Cardiac fibroblast (primary cell): ENCODE data around the gene UMAD1.

Source experiments
- DNase-seq, 2 donors: peaks; one replicate each; pipeline versions ENCODE4 v3.0.0 to v3.0.0-alpha.2; 2010; ENCODE audit warnings: low read depth in 2 of 2
- H3K4me3 ChIP-seq, 2 donors: replicated peaks in 1 of 2; 1 replicate in 1 of 2; 2 replicates in 1 of 2; pipeline ENCODE4 v1.5.1; 2011; ENCODE audit warnings: low read depth in 2 of 2, low read length in 2 of 2, mild to moderate bottlenecking in 2 of 2, moderate library complexity in 1 of 2
- CTCF ChIP-seq: IDR thresholded peaks from one replicate; pipeline ENCODE4 v1.5.1; 2011; ENCODE audit warnings: low read depth, mild to moderate bottlenecking, low read length, inconsistent platforms

UMAD1 gene

GRCh38 chr7:7704867-7705266, 64.3 kb downstream of the UMAD1 start:
- H3K4me3 ChIP-seq, result no peak overlapping the region
- no peak for DNase-seq
- no peak for TF ChIP-seq CTCF

- H3K4me3 ChIP-seq, result no peak overlapping the region
- peak in 1 of 2 donors; percentile 25 for DNase-seq
- TF ChIP-seq CTCF, result no peak
Measured at GRCh38 chr7:7705318-7705717, 64.8 kb downstream of the UMAD1 start.

GRCh38 chr7:7706101-7706511, 65.6 kb downstream of the UMAD1 start:
- no peak for DNase-seq
- TF ChIP-seq CTCF, result no peak
- H3K4me3 ChIP-seq, result no peak overlapping the region

- TF ChIP-seq CTCF, result no peak
- no peak overlapping the region for H3K4me3 ChIP-seq
- no peak for DNase-seq
Measured at GRCh38 chr7:7706556-7707172, 66.1 kb downstream of the UMAD1 start.

GRCh38 chr7:7707246-7707645, 66.7 kb downstream of the UMAD1 start:
- H3K4me3 ChIP-seq, result no peak overlapping the region
- no peak for TF ChIP-seq CTCF
- no peak for DNase-seq

GRCh38 chr7:7707806-7708205, 67.3 kb downstream of the UMAD1 start:
- TF ChIP-seq CTCF, result no peak
- H3K4me3 ChIP-seq, result no peak overlapping the region
- DNase-seq, result peak in 1 of 2 donors; percentile 61

GRCh38 chr7:7709291-7709690, 68.7 kb downstream of the UMAD1 start:
- no peak overlapping the region for H3K4me3 ChIP-seq
- no peak for TF ChIP-seq CTCF
- no peak for DNase-seq
